HG02623 (cell line): ENCODE results near the gene VPS72.
A peak's percentile ranks its signal among the peaks of the same experiment; 100 is the strongest.

Source experiments
- ATAC-seq: cut with Tn5 transposase; IDR thresholded peaks from one replicate; pipeline ENCODE4 v1.9.1; 2021; ENCODE audit warnings: moderate library complexity; ENCODE audit not compliant: unreplicated experiment

VPS72 gene

GRCh38 chr1:151187205-151187604 is 2.8 kb downstream of the VPS72 start:
- no peak for ATAC-seq

GRCh38 chr1:151184211-151184610 is 5.8 kb downstream of the VPS72 start:
- ATAC-seq, result no peak

- no peak for ATAC-seq
Observed at GRCh38 chr1:151176514-151177045, 13.4 kb downstream of the VPS72 start.

- ATAC-seq, result no peak
Observed at GRCh38 chr1:151175863-151176262, 14.1 kb downstream of the VPS72 start, which contains the start of gene TMOD4. Gene TMOD4, minus strand, starts transcription at chr1:151175981. Its CDS starts 1,106 bp downstream, at chr1:151174875.

GRCh38 chr1:151175041-151175741 is 14.8 kb downstream of the VPS72 start:
- no peak for ATAC-seq

- no peak for ATAC-seq
Observed at GRCh38 chr1:151171190-151171589, 18.8 kb downstream of the VPS72 start.

- ATAC-seq, result no peak
Observed at GRCh38 chr1:151167116-151167515, 22.9 kb downstream of the VPS72 start.

GRCh38 chr1:151166505-151166956 is 23.5 kb downstream of the VPS72 start:
- no peak for ATAC-seq

- ATAC-seq, result peak; percentile 79
Observed at GRCh38 chr1:151165738-151166504, 24.1 kb downstream of the VPS72 start, which contains the start of the genes LYSMD1 and SCNM1. Gene LYSMD1, minus strand, starts transcription at chr1:151165902. Its CDS starts 644 bp downstream, at chr1:151165258. Gene SCNM1, plus strand, starts transcription at chr1:151166144. Its CDS starts 9 bp downstream, at chr1:151166153.

GRCh38 chr1:151165281-151165737 is 24.7 kb downstream of the VPS72 start:
- no peak for ATAC-seq

GRCh38 chr1:151164732-151165280 is 25.2 kb downstream of the VPS72 start:
- no peak for ATAC-seq

- no peak for ATAC-seq
Observed at GRCh38 chr1:151159373-151159772, 30.6 kb downstream of the VPS72 start.

GRCh38 chr1:151158751-151159251 is 31.2 kb downstream of the VPS72 start:
- ATAC-seq, result no peak

GRCh38 chr1:151158326-151158725 is 31.7 kb downstream of the VPS72 start:
- ATAC-seq, result no peak

GRCh38 chr1:151157067-151157531 is 32.9 kb downstream of the VPS72 start:
- ATAC-seq, result no peak

- no peak for ATAC-seq
Observed at GRCh38 chr1:151156515-151156819, 33.5 kb downstream of the VPS72 start, which contains the start of gene TNFAIP8L2. Gene TNFAIP8L2, plus strand, starts transcription at chr1:151156649. Its CDS starts 2,049 bp downstream, at chr1:151158698.

- ATAC-seq, result no peak
Observed at GRCh38 chr1:151147665-151148064, 42.3 kb downstream of the VPS72 start.

GRCh38 chr1:151147132-151147503 is 42.9 kb downstream of the VPS72 start:
- ATAC-seq, result no peak

- ATAC-seq, result peak; percentile 97
Observed at GRCh38 chr1:151146412-151147131, 43.4 kb downstream of the VPS72 start, which contains the start of gene SEMA6C. Gene SEMA6C, minus strand, starts transcription at chr1:151146631. Its CDS starts 4,010 bp downstream, at chr1:151142621.

GRCh38 chr1:151146072-151146411 is 44.0 kb downstream of the VPS72 start:
- ATAC-seq, result no peak
